HG03066 (cell line): Measurements from ENCODE around the gene RANBP17.
"Not testable (repeated sequence)": the region's sequence is repeated elsewhere in the genome, so short reads cannot be mapped to it uniquely, and the experiment has no call there.

Experiments
- ATAC-seq: cut with Tn5 transposase; IDR thresholded peaks from one replicate; pipeline ENCODE4 v1.9.1; 2021; ENCODE audit warnings: low read depth; ENCODE audit not compliant: unreplicated experiment

RANBP17 gene

GRCh38 chr5:170937914-170938313, 76.1 kb downstream of the RANBP17 start:
- no peak for ATAC-seq

GRCh38 chr5:170939178-170939577, 77.4 kb downstream of the RANBP17 start:
- no peak for ATAC-seq

GRCh38 chr5:170941788-170942187, 80.0 kb downstream of the RANBP17 start:
- ATAC-seq, result no peak

GRCh38 chr5:170945275-170945674, 83.5 kb downstream of the RANBP17 start:
- ATAC-seq, result no peak

- no peak for ATAC-seq
These were observed 98.7 kb downstream of the RANBP17 start for GRCh38 chr5:170960567-170960966.

GRCh38 chr5:170963521-170963920, 101.7 kb downstream of the RANBP17 start:
- ATAC-seq, result no peak

GRCh38 chr5:170974461-170974860, 112.6 kb downstream of the RANBP17 start:
- ATAC-seq, result no peak

- not testable (repeated sequence) for ATAC-seq
These were observed 118.4 kb downstream of the RANBP17 start for GRCh38 chr5:170980261-170980660.

GRCh38 chr5:170985486-170985885, 123.7 kb downstream of the RANBP17 start:
- ATAC-seq, result no peak

- no peak for ATAC-seq
These were observed 124.8 kb downstream of the RANBP17 start for GRCh38 chr5:170986598-170986997.

- ATAC-seq, result no peak
These were observed 131.7 kb downstream of the RANBP17 start for GRCh38 chr5:170993476-170993875.

GRCh38 chr5:171010086-171010485, 148.3 kb downstream of the RANBP17 start:
- no peak for ATAC-seq

GRCh38 chr5:171010816-171011215, 149.0 kb downstream of the RANBP17 start:
- ATAC-seq, result no peak

- ATAC-seq, result no peak
These were observed 161.7 kb downstream of the RANBP17 start for GRCh38 chr5:171023508-171023907.

GRCh38 chr5:171024084-171024483, 162.3 kb downstream of the RANBP17 start:
- ATAC-seq, result no peak

- ATAC-seq, result no peak
These were observed 167.6 kb downstream of the RANBP17 start for GRCh38 chr5:171029401-171029800.

- ATAC-seq, result no peak
These were observed 170.2 kb downstream of the RANBP17 start for GRCh38 chr5:171031977-171032376.

GRCh38 chr5:171032435-171032973, 170.7 kb downstream of the RANBP17 start:
- no peak for ATAC-seq

GRCh38 chr5:171041893-171042292, 180.1 kb downstream of the RANBP17 start:
- not testable (repeated sequence) for ATAC-seq

GRCh38 chr5:171050916-171051315, 189.1 kb downstream of the RANBP17 start:
- no peak for ATAC-seq

- no peak for ATAC-seq
These were observed 194.1 kb downstream of the RANBP17 start for GRCh38 chr5:171055875-171056454.

- no peak for ATAC-seq
These were observed 205.8 kb downstream of the RANBP17 start for GRCh38 chr5:171067540-171068130.
